Activated CD4-positive, alpha-beta T cell treated with anti-CD3 and anti-CD28 coated beads, Interleukin-2, amount 10 ng/mL, durations not matched to agents 7 days and 5 days (primary cell): ENCODE results near the gene CLTB. TPM values are rescaled to one million over a fixed set of nuclear protein-coding genes. Genes with fewer than 3 reads are reported as not detected.

ENCODE experiments used
- CTCF ChIA-PET: fragments of 350-600 bp; sonication (Branson Sonifier 250); formaldehyde crosslinking; loops from one replicate; lab custom pipeline; 2021; ENCODE audit warnings: antibody characterized with exemption; lab: Charles Lee
- POLR2A ChIA-PET: fragments of 350-600 bp; sonication (Branson Sonifier 250); formaldehyde crosslinking; loops from one replicate; lab custom pipeline; 2021; ENCODE audit warnings: antibody characterized with exemption; lab: Charles Lee
- DNase-seq: peaks from one replicate; pipeline ENCODE4 v3.0.0-alpha.2; 2020
- H3K27ac Mint-ChIP-seq: one replicate; pipeline ENCODE4 v1.8.0; 2021; ENCODE audit warnings: mild to moderate bottlenecking, moderate library complexity, mixed read lengths
- H3K27me3 Mint-ChIP-seq: one replicate; pipeline ENCODE4 v1.8.0; 2021; ENCODE audit warnings: mixed read lengths
- H3K36me3 Mint-ChIP-seq: one replicate; pipeline ENCODE4 v1.8.0; 2021; ENCODE audit warnings: low read depth, mixed read lengths
- H3K4me1 Mint-ChIP-seq: one replicate; pipeline ENCODE4 v1.8.0; 2021; ENCODE audit warnings: mixed read lengths
- H3K4me3 Mint-ChIP-seq: one replicate; pipeline ENCODE4 v1.8.0; 2021; ENCODE audit warnings: mild to moderate bottlenecking, moderate library complexity, mixed read lengths
- H3K9me3 Mint-ChIP-seq: one replicate; pipeline ENCODE4 v1.8.0; 2021; ENCODE audit warnings: mixed read lengths
- microRNA-seq: library from miRNA; unstranded; fragments of <30 nt; microRNA quantifications from one replicate; pipeline ENCODE4 v1.2.0, GENCODE V29; 2021; ENCODE audit warnings: borderline microRNAs expressed, borderline replicate concordance
- total RNA-seq, 2 experiments: library from RNA; stranded (reverse); gene quantifications; one replicate each; pipeline ENCODE4 v1.2.3, GENCODE V29; 2021

Gene CLTB
- total RNA-seq, 2 experiments from 2014 or later: 53.8 to 65.8 TPM

- Mint-ChIP-seq H3K4me1 (peaks cover 5% of the 10 kb centered on the region), H3K4me3 (no peak overlapping the region), H3K27me3 (no peaks in the 10 kb centered on the region), H3K27ac (no peak overlapping the region), H3K9me3 (no peaks in the 10 kb centered on the region), H3K36me3 (peaks cover 69% of the 10 kb centered on the region)
- no peak for DNase-seq
- ChIA-PET CTCF (interaction anchor here (0.8 kb wide), 1 partner anchor 8 kb away, joined by 4 read pairs; no protein-coding TSS in a partner anchor), POLR2A (no interaction called here)
These were observed 65.9 kb downstream of the CLTB start for GRCh38 chr5:176350416-176350815.

GRCh38 chr5:176342766-176343458, 73.4 kb downstream of the CLTB start:
- DNase-seq: no peak
- Mint-ChIP-seq H3K27me3 (no peaks in the 10 kb centered on the region), H3K4me3 (no peak overlapping the region), H3K4me1 (no peaks in the 10 kb centered on the region), H3K9me3 (no peaks in the 10 kb centered on the region), H3K27ac (no peak overlapping the region), H3K36me3 (peaks cover 31% of the 10 kb centered on the region)
- CTCF ChIA-PET: no interaction called here
- POLR2A ChIA-PET: no interaction called here

Small RNA genes within 50 kb of the gene (microRNA-seq; reads per million reads assigned to microRNA genes)
- 3.2 reads per million, percentile 19 among the genes with 10 or more reads in this experiment for gene MIR1271

Other genes with a start within 250 kb of the CLTB start
- gene SIMC1, start 178.1 kb downstream of the CLTB start, total RNA-seq: 10 to 100 TPM; 29.9 to 30.2 TPM
- 10 to 100 TPM; 46.3 to 53.6 TPM for gene KIAA1191, start 54.8 kb downstream of the CLTB start, total RNA-seq
- gene ARL10, start 51.1 kb downstream of the CLTB start, total RNA-seq: 1 to 10 TPM; 5.4 to 7.7 TPM
- gene NOP16, start 27.9 kb downstream of the CLTB start, total RNA-seq: 10 to 100 TPM; 29.1 to 34.0 TPM
- 100 to 1,000 TPM; 143 to 150 TPM for gene HIGD2A, start 27.8 kb downstream of the CLTB start, total RNA-seq
- gene FAF2, start 31.8 kb upstream of the CLTB start, total RNA-seq: 10 to 100 TPM; 32.3 to 41.0 TPM
- 100 to 1,000 TPM; 137 TPM for gene RNF44, start 120.9 kb upstream of the CLTB start, total RNA-seq
- gene CDHR2, start 132.8 kb upstream of the CLTB start, total RNA-seq: 1 to 10 TPM; 1.3 to 2.4 TPM
- gene GPRIN1, start 193.6 kb upstream of the CLTB start, total RNA-seq: 1 to 10 TPM; 2.5 to 2.6 TPM
- gene SNCB, start 214.0 kb upstream of the CLTB start, total RNA-seq: not detected
- gene EIF4E1B, start 214.1 kb upstream of the CLTB start, total RNA-seq: not detected
- 10 to 100 TPM; 39.6 to 42.5 TPM for gene TSPAN17, start 230.9 kb upstream of the CLTB start, total RNA-seq